ENCODE data around the gene AKR1A1.

AKR1A1 gene

DNA sequence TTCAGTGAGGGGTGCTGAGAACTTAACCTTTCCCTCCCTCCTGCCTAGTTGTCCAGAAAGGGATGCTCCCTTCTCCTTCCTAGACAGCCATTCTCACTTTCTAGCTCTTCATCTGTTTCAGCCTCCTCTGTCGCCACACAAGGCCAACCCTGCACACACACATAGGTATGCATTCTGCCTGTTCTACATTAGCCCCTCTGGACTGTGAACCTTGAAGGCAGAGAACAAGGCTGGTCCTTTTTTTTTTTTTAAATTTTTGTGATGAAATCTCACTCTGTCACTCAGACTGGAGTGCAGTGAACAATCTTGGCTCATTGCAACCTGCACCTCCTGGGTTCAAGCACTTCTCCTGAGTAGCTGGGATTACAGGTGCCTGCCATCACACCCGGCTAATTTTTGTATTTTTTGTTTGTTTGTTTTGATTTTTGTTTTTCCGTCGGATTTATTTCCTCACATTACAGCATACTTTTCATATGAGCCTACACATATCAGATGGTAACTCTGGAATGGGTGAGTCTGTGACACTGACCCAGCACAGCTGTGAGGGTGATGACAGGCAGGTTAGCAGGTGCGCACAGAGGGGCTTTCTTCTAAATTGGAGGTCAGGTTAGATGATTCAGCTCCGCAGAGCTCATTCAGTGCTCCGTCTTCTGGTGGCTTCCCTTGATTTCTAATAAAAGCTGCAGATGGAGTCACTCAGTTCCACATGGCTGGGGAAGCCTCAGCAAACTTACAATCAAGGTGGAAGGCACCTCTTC, 4.9 kb upstream of the AKR1A1 start:
- no peaks in the 10 kb centered on the region for H3K27me3 ChIP-seq (ENCODE audit: control insufficient read depth, insufficient read depth, low read length)
- no peak overlapping the region for H3K9ac ChIP-seq (ENCODE audit: low read depth, low read length)
- H3K36me3 ChIP-seq (ENCODE audit: control insufficient read depth, insufficient read depth, low read length) = no peaks in the 10 kb centered on the region
- no peaks in the 10 kb centered on the region for H3K9me3 ChIP-seq (ENCODE audit: control insufficient read depth, insufficient read depth, low read length)
- H3K27ac ChIP-seq (ENCODE audit: low read depth, low read length) = no peak overlapping the region
- H3K4me3 ChIP-seq (ENCODE audit: low read depth, low read length) = no peak overlapping the region
- peaks cover 7% of the 10 kb centered on the region; the same call in 1 of the 2 replicates for H3K4me1 ChIP-seq (ENCODE audit: control insufficient read depth, insufficient read depth, low read length)

- peaks cover 42% of the 10 kb centered on the region for H3K36me3 ChIP-seq (ENCODE audit: control insufficient read depth, insufficient read depth, low read length)
- H3K9ac ChIP-seq (ENCODE audit: low read depth, low read length) = peak overlapping the region; percentile 94
- no peaks in the 10 kb centered on the region for H3K27me3 ChIP-seq (ENCODE audit: control insufficient read depth, insufficient read depth, low read length)
- no peaks in the 10 kb centered on the region for H3K9me3 ChIP-seq (ENCODE audit: control insufficient read depth, insufficient read depth, low read length)
- H3K4me1 ChIP-seq (ENCODE audit: control insufficient read depth, insufficient read depth, low read length) = peaks cover 6% of the 10 kb centered on the region; the same call in 1 of the 2 replicates
- peak overlapping the region; percentile 89 for H3K4me3 ChIP-seq (ENCODE audit: low read depth, low read length)
- H3K27ac ChIP-seq (ENCODE audit: low read depth, low read length) = no peak overlapping the region
Measured at GRCh38 chr1:45551684-45552083, 1.1 kb downstream of the AKR1A1 start.

DNA sequence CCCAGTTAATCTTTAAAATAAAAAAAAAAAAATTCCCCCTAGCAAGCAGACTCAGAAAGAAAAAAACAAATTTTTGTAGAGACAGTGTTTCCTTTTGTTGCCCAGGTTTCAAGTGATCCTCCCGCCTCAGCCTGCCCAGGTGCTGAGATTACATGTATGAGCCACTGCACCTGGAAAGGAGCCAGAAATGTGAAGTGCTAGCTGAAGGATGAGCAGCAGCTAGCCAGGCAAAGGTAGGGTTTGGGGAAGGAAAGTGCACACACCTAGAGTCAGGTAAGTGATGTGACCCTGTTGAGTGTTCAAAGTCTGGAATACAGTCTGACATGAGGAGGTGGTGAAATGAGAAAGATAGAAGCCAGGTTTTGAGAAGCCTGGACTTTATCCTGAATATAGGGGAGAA, 1.7 kb downstream of the AKR1A1 start:
- H3K9ac ChIP-seq (ENCODE audit: low read depth, low read length) = no peak overlapping the region
- H3K36me3 ChIP-seq (ENCODE audit: control insufficient read depth, insufficient read depth, low read length) = peaks cover 45% of the 10 kb centered on the region

GRCh38 chr1:45554198-45554597, 3.6 kb downstream of the AKR1A1 start:
- peaks cover 57% of the 10 kb centered on the region for H3K36me3 ChIP-seq (ENCODE audit: control insufficient read depth, insufficient read depth, low read length)
- no peak overlapping the region for H3K9ac ChIP-seq (ENCODE audit: low read depth, low read length)
- no peaks in the 10 kb centered on the region for H3K9me3 ChIP-seq (ENCODE audit: control insufficient read depth, insufficient read depth, low read length)
- H3K27me3 ChIP-seq (ENCODE audit: control insufficient read depth, insufficient read depth, low read length) = no peaks in the 10 kb centered on the region
- H3K4me1 ChIP-seq (ENCODE audit: control insufficient read depth, insufficient read depth, low read length) = peaks cover 6% of the 10 kb centered on the region; the same call in 1 of the 2 replicates
- H3K4me3 ChIP-seq (ENCODE audit: low read depth, low read length) = no peak overlapping the region
- H3K27ac ChIP-seq (ENCODE audit: low read depth, low read length) = no peak overlapping the region

More for the DNA sequence above, 1.7 kb downstream of the AKR1A1 start:
- Histone ChIP-seq H3K27ac (ENCODE audit: low read depth, low read length) (no peak overlapping the region), H3K4me3 (ENCODE audit: low read depth, low read length) (peak overlapping the region; percentile 89), H3K4me1 (ENCODE audit: control insufficient read depth, insufficient read depth, low read length) (peaks cover 6% of the 10 kb centered on the region; the same call in 1 of the 2 replicates), H3K9me3 (ENCODE audit: control insufficient read depth, insufficient read depth, low read length) (no peaks in the 10 kb centered on the region), H3K27me3 (ENCODE audit: control insufficient read depth, insufficient read depth, low read length) (no peaks in the 10 kb centered on the region)

GRCh38 chr1:45557422-45557944, 6.9 kb downstream of the AKR1A1 start:
- H3K4me1 ChIP-seq (ENCODE audit: control insufficient read depth, insufficient read depth, low read length) = no peaks in the 10 kb centered on the region
- H3K4me3 ChIP-seq (ENCODE audit: low read depth, low read length) = no peak overlapping the region
- H3K36me3 ChIP-seq (ENCODE audit: control insufficient read depth, insufficient read depth, low read length) = peaks cover 71% of the 10 kb centered on the region
- H3K9me3 ChIP-seq (ENCODE audit: control insufficient read depth, insufficient read depth, low read length) = no peaks in the 10 kb centered on the region
- no peaks in the 10 kb centered on the region for H3K27me3 ChIP-seq (ENCODE audit: control insufficient read depth, insufficient read depth, low read length)
- H3K27ac ChIP-seq (ENCODE audit: low read depth, low read length) = no peak overlapping the region
- no peak overlapping the region for H3K9ac ChIP-seq (ENCODE audit: low read depth, low read length)

GRCh38 chr1:45563843-45564242, 13.2 kb downstream of the AKR1A1 start:
- Histone ChIP-seq H3K4me3 (ENCODE audit: low read depth, low read length) (no peak overlapping the region), H3K27ac (ENCODE audit: low read depth, low read length) (no peak overlapping the region), H3K36me3 (ENCODE audit: control insufficient read depth, insufficient read depth, low read length) (peaks cover 78% of the 10 kb centered on the region), H3K4me1 (ENCODE audit: control insufficient read depth, insufficient read depth, low read length) (no peaks in the 10 kb centered on the region), H3K27me3 (ENCODE audit: control insufficient read depth, insufficient read depth, low read length) (no peaks in the 10 kb centered on the region), H3K9me3 (ENCODE audit: control insufficient read depth, insufficient read depth, low read length) (no peaks in the 10 kb centered on the region), H3K9ac (ENCODE audit: low read depth, low read length) (no peak overlapping the region)

GRCh38 chr1:45566722-45567121, 16.1 kb downstream of the AKR1A1 start:
- Histone ChIP-seq H3K27me3 (ENCODE audit: control insufficient read depth, insufficient read depth, low read length) (no peaks in the 10 kb centered on the region), H3K4me1 (ENCODE audit: control insufficient read depth, insufficient read depth, low read length) (no peaks in the 10 kb centered on the region), H3K27ac (ENCODE audit: low read depth, low read length) (no peak overlapping the region), H3K36me3 (ENCODE audit: control insufficient read depth, insufficient read depth, low read length) (peaks cover 79% of the 10 kb centered on the region), H3K9ac (ENCODE audit: low read depth, low read length) (no peak overlapping the region), H3K4me3 (ENCODE audit: low read depth, low read length) (no peak overlapping the region), H3K9me3 (ENCODE audit: control insufficient read depth, insufficient read depth, low read length) (no peaks in the 10 kb centered on the region)

DNA sequence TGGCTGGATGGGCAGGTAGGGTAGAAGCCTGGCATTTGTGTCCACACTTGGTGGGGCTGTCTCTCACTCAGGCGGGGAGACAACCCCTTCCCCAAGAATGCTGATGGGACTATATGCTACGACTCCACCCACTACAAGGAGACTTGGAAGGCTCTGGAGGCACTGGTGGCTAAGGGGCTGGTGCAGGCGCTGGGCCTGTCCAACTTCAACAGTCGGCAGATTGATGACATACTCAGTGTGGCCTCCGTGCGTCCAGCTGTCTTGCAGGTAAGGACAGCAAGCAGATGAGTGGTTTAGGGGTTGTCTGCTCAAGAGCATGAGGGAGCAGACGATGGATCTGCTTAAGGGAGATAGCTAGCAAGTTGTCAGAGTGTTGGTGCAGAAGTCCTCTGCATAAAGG, 17.3 kb downstream of the AKR1A1 start:
- Histone ChIP-seq H3K4me1 (ENCODE audit: control insufficient read depth, insufficient read depth, low read length) (peaks cover 3% of the 10 kb centered on the region), H3K9ac (ENCODE audit: low read depth, low read length) (no peak overlapping the region), H3K27ac (ENCODE audit: low read depth, low read length) (no peak overlapping the region), H3K9me3 (ENCODE audit: control insufficient read depth, insufficient read depth, low read length) (no peaks in the 10 kb centered on the region), H3K4me3 (ENCODE audit: low read depth, low read length) (no peak overlapping the region), H3K36me3 (ENCODE audit: control insufficient read depth, insufficient read depth, low read length) (peaks cover 69% of the 10 kb centered on the region), H3K27me3 (ENCODE audit: control insufficient read depth, insufficient read depth, low read length) (no peaks in the 10 kb centered on the region)

GRCh38 chr1:45568421-45568820, 17.8 kb downstream of the AKR1A1 start:
- Histone ChIP-seq H3K36me3 (ENCODE audit: control insufficient read depth, insufficient read depth, low read length) (peaks cover 65% of the 10 kb centered on the region), H3K27ac (ENCODE audit: low read depth, low read length) (no peak overlapping the region), H3K9me3 (ENCODE audit: control insufficient read depth, insufficient read depth, low read length) (no peaks in the 10 kb centered on the region), H3K9ac (ENCODE audit: low read depth, low read length) (no peak overlapping the region), H3K4me3 (ENCODE audit: low read depth, low read length) (no peak overlapping the region), H3K4me1 (ENCODE audit: control insufficient read depth, insufficient read depth, low read length) (peaks cover 7% of the 10 kb centered on the region), H3K27me3 (ENCODE audit: control insufficient read depth, insufficient read depth, low read length) (no peaks in the 10 kb centered on the region)

DNA sequence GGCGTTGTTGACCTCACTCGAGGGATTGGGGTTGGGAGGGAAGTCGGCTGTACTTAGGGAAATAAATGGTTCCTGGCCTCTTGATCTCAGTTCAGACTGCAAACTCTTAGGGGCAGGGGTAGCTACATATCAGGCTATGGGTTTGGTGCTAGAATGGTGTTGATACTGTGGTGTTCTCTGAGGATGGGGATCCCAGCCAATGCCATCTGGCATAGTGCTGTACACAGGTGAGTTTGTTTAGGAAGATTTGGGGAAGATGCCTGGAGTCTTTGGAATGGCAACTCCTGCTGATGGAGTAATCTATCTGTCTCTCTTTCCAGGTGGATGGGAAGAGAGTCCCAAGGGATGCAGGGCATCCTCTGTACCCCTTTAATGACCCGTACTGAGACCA, 18.9 kb downstream of the AKR1A1 start:
- peaks cover 13% of the 10 kb centered on the region for H3K4me1 ChIP-seq (ENCODE audit: control insufficient read depth, insufficient read depth, low read length)
- no peak overlapping the region for H3K4me3 ChIP-seq (ENCODE audit: low read depth, low read length)
- no peak overlapping the region for H3K27ac ChIP-seq (ENCODE audit: low read depth, low read length)
- peaks cover 55% of the 10 kb centered on the region for H3K36me3 ChIP-seq (ENCODE audit: control insufficient read depth, insufficient read depth, low read length)
- no peaks in the 10 kb centered on the region for H3K9me3 ChIP-seq (ENCODE audit: control insufficient read depth, insufficient read depth, low read length)
- no peaks in the 10 kb centered on the region for H3K27me3 ChIP-seq (ENCODE audit: control insufficient read depth, insufficient read depth, low read length)
- no peak overlapping the region for H3K9ac ChIP-seq (ENCODE audit: low read depth, low read length)

- no peak overlapping the region for H3K27ac ChIP-seq (ENCODE audit: low read depth, low read length)
- H3K9me3 ChIP-seq (ENCODE audit: control insufficient read depth, insufficient read depth, low read length) = no peaks in the 10 kb centered on the region
- no peaks in the 10 kb centered on the region for H3K27me3 ChIP-seq (ENCODE audit: control insufficient read depth, insufficient read depth, low read length)
- H3K4me3 ChIP-seq (ENCODE audit: low read depth, low read length) = no peak overlapping the region
- peaks cover 55% of the 10 kb centered on the region for H3K36me3 ChIP-seq (ENCODE audit: control insufficient read depth, insufficient read depth, low read length)
- no peak overlapping the region for H3K9ac ChIP-seq (ENCODE audit: low read depth, low read length)
- peaks cover 13% of the 10 kb centered on the region for H3K4me1 ChIP-seq (ENCODE audit: control insufficient read depth, insufficient read depth, low read length)
Measured at GRCh38 chr1:45569962-45570581, 19.4 kb downstream of the AKR1A1 start.
